ENCODE measurements around the gene SH3GL2.

SH3GL2 gene

GRCh38 chr9:17725399-17726010 is 146.6 kb downstream of the SH3GL2 start:
- no peak overlapping the region for H3K27ac ChIP-seq
- TF ChIP-seq, protein P1, sequence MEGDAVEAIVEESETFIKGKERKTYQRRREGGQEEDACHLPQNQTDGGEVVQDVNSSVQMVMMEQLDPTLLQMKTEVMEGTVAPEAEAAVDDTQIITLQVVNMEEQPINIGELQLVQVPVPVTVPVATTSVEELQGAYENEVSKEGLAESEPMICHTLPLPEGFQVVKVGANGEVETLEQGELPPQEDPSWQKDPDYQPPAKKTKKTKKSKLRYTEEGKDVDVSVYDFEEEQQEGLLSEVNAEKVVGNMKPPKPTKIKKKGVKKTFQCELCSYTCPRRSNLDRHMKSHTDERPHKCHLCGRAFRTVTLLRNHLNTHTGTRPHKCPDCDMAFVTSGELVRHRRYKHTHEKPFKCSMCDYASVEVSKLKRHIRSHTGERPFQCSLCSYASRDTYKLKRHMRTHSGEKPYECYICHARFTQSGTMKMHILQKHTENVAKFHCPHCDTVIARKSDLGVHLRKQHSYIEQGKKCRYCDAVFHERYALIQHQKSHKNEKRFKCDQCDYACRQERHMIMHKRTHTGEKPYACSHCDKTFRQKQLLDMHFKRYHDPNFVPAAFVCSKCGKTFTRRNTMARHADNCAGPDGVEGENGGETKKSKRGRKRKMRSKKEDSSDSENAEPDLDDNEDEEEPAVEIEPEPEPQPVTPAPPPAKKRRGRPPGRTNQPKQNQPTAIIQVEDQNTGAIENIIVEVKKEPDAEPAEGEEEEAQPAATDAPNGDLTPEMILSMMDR (conservative IDR thresholded peaks at IDR 0.05) = no peak

- H3K27ac ChIP-seq = no peak overlapping the region
- TF ChIP-seq, protein P1 (conservative IDR thresholded peaks at IDR 0.05) = no peak
Measured at GRCh38 chr9:17726298-17726697, 147.4 kb downstream of the SH3GL2 start.

GRCh38 chr9:17730899-17731298 is 152.0 kb downstream of the SH3GL2 start:
- H3K27ac ChIP-seq = no peak overlapping the region
- TF ChIP-seq, protein P1 (conservative IDR thresholded peaks at IDR 0.05) = no peak

DNA sequence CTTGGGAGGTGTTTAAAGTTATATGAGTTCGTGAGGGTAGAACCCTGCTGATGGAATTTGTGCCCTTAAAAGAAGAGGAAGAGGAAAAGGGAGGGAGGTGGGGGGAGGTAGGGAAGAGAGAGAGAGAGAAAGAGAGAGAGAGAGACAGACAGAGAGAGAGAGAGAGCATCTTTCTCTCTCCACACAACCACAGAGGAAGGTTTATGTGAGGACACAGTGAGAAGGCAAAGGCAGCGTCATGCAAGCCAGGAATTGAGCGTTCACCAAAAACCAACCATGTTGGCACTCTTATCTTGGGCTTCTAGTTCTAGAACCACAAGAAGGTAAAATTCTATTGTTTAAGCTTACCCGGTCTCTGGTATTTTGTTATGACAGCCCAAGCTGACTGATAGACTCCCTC is 152.4 kb downstream of the SH3GL2 start:
- no peak overlapping the region for H3K27ac ChIP-seq
- TF ChIP-seq, protein P1 (conservative IDR thresholded peaks at IDR 0.05) = no peak

- H3K27ac ChIP-seq = no peak overlapping the region
- TF ChIP-seq, protein P1 (conservative IDR thresholded peaks at IDR 0.05) = no peak
Measured at GRCh38 chr9:17734674-17735073, 155.8 kb downstream of the SH3GL2 start.

GRCh38 chr9:17735859-17736258 is 157.0 kb downstream of the SH3GL2 start:
- no peak overlapping the region for H3K27ac ChIP-seq
- TF ChIP-seq, protein P1 (conservative IDR thresholded peaks at IDR 0.05) = no peak

- no peak overlapping the region for H3K27ac ChIP-seq
- TF ChIP-seq, protein P1 (conservative IDR thresholded peaks at IDR 0.05) = no peak
Measured at GRCh38 chr9:17739022-17739421, 160.2 kb downstream of the SH3GL2 start.
